HG02588 (cell line): Measurements from ENCODE around the gene ABITRAM.

Source experiments
- ATAC-seq: cut with Tn5 transposase; IDR thresholded peaks from one replicate; pipeline ENCODE4 v1.9.1; 2021; ENCODE audit warnings: mild to moderate bottlenecking, moderate library complexity; ENCODE audit not compliant: unreplicated experiment

ABITRAM gene

DNA sequence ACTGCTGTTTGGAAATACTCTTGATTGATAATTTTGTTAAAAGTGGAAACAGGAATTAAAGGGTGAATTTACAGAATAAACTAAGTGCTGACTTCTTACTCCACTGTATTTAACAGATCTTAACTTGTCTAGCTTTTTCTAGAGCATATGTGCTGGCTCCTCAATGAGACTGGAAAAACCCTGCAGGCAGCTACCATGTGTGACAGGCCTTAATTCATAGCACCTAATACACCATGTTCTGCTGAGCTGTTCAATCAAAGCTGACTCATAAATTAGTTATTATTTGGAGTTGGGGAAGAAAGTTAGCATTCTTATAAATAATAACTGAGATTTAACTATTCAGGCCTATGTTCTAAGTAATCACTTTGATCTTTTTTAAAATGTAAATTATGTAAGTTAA lies 49.7 kb downstream of the ABITRAM start:
- ATAC-seq: no peak
